ENCODE measurements around the gene NSDHL.

NSDHL gene

DNA sequence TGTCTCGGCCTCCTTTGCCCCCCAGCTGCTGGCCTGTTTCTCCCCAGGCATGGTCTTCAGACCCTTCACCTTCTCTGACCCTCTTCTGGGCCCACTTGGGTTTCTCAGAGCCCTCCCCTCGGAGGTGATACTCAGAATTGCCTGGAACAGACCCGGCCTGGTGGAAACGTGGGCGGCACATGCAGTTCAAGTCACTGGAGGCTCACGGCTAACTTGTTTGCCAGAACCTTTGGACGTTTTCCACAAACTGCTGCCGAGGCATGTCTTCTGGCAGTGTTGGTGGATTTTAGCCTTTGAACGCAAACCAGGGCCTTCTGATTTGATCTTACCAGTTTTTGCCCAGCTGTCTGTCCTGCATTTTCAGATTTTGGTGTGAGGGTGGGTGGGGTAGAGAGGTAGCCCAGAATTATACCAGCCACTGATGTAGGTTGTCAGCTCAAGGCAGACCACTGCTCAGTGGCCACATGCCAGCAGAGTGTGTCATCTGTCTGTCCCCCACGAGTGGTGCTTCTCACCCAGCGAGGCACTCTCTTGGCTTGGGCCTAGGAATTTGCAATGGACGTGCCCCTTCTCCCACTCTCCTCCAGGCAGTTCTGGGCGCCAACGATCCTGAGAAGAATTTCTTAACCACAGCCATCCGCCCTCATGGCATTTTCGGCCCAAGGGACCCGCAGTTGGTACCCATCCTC lies 34.5 kb downstream of the NSDHL start:
- Histone ChIP-seq H3K9ac (ENCODE audit: low read length) (no peak overlapping the region), H2AK5ac (ENCODE audit: low read length) (no peak overlapping the region), H3K4me2 (ENCODE audit: low read length) (no peak overlapping the region), H3K79me1 (ENCODE audit: low read length) (no peaks in the 10 kb centered on the region), H3K23ac (ENCODE audit: low read length) (no peak overlapping the region), H3K18ac (ENCODE audit: low read length) (no peak overlapping the region), H2BK12ac (ENCODE audit: low read length) (no peak overlapping the region), H2BK5ac (ENCODE audit: low read depth, low read length, poor library complexity) (no peak overlapping the region), H4K12ac (ENCODE audit: low read depth, low read length) (no peak overlapping the region), H4K91ac (ENCODE audit: low read depth, low read length) (no peak overlapping the region), H2AFZ (ENCODE audit: insufficient read depth, low read length, poor library complexity) (no peak overlapping the region), H3K4me3 (ENCODE audit: low read depth, low read length) (no peak overlapping the region), H4K8ac (ENCODE audit: low read depth, low read length) (no peak overlapping the region), H3K9me3 (ENCODE audit: insufficient read depth, low read depth, low read length) (no peaks in the 10 kb centered on the region), H3K79me2 (ENCODE audit: control insufficient read depth, insufficient read depth, low read length, poor library complexity) (no peaks in the 10 kb centered on the region), H3K4me1 (ENCODE audit: control insufficient read depth in 1 of 2, insufficient read depth in 2 of 2, low read length in 2 of 2) (no peaks in the 10 kb centered on the region), H3K27ac (ENCODE audit: low read depth, low read length) (no peak overlapping the region), H2BK120ac (ENCODE audit: insufficient read depth, low read length, poor library complexity) (no peak overlapping the region), H3K4ac (ENCODE audit: low read depth, low read length) (no peak overlapping the region), H3K27me3 (ENCODE audit: insufficient read depth, low read length) (no peaks in the 10 kb centered on the region), H3K14ac (ENCODE audit: low read length) (no peak overlapping the region), H3K36me3 (ENCODE audit: control insufficient read depth in 1 of 2, insufficient read depth in 2 of 2, low read length in 2 of 2) (peaks cover 57 to 66% of the 10 kb centered on the region in 2 experiments)
- no CpG with 5 or more reads among the region's 17 CpGs for WGBS (ENCODE audit: extremely low coverage, insufficient coverage, insufficient read length)
- DNase-seq = no peak

DNA sequence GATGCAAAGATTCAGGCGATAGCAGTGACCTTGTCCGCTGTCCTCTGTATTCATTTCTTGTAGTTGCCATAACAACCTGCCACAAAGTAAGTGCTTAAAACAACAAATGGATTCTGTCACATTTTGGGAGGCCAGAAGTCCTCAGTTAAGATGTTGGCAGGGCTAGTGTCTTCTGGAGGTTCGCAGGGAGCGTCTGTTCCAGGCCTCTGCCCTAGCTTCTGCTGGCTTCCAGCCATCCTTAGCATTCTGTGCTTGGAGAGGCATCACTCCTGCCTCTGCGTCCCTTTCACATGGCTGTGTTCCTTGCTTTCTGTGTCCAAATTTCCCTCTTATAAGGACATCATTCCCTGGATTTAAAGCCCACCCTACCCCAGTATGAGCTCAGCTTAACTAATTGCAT lies 35.5 kb downstream of the NSDHL start:
- Histone ChIP-seq H3K79me1 (ENCODE audit: low read length) (no peaks in the 10 kb centered on the region), H3K14ac (ENCODE audit: low read length) (no peak overlapping the region), H2BK120ac (ENCODE audit: insufficient read depth, low read length, poor library complexity) (no peak overlapping the region), H3K23ac (ENCODE audit: low read length) (no peak overlapping the region), H3K27me3 (ENCODE audit: insufficient read depth, low read length) (no peaks in the 10 kb centered on the region), H4K8ac (ENCODE audit: low read depth, low read length) (no peak overlapping the region), H3K4me1 (ENCODE audit: control insufficient read depth in 1 of 2, insufficient read depth in 2 of 2, low read length in 2 of 2) (no peaks in the 10 kb centered on the region), H2AFZ (ENCODE audit: insufficient read depth, low read length, poor library complexity) (no peak overlapping the region), H3K9ac (ENCODE audit: low read length) (no peak overlapping the region), H3K18ac (ENCODE audit: low read length) (no peak overlapping the region), H3K9me3 (ENCODE audit: insufficient read depth, low read depth, low read length) (no peaks in the 10 kb centered on the region), H3K4me2 (ENCODE audit: low read length) (no peak overlapping the region), H3K36me3 (ENCODE audit: control insufficient read depth in 1 of 2, insufficient read depth in 2 of 2, low read length in 2 of 2) (peaks cover 60 to 72% of the 10 kb centered on the region in 2 experiments), H2BK5ac (ENCODE audit: low read depth, low read length, poor library complexity) (no peak overlapping the region), H3K27ac (ENCODE audit: low read depth, low read length) (no peak overlapping the region), H3K4ac (ENCODE audit: low read depth, low read length) (no peak overlapping the region), H4K91ac (ENCODE audit: low read depth, low read length) (no peak overlapping the region), H2AK5ac (ENCODE audit: low read length) (no peak overlapping the region), H3K79me2 (ENCODE audit: control insufficient read depth, insufficient read depth, low read length, poor library complexity) (no peaks in the 10 kb centered on the region), H3K4me3 (ENCODE audit: low read depth, low read length) (no peak overlapping the region), H2BK12ac (ENCODE audit: low read length) (no peak overlapping the region), H4K12ac (ENCODE audit: low read depth, low read length) (no peak overlapping the region)
- no CpG with 5 or more reads among the region's 5 CpGs for WGBS (ENCODE audit: extremely low coverage, insufficient coverage, insufficient read length)
- no peak for DNase-seq

DNA sequence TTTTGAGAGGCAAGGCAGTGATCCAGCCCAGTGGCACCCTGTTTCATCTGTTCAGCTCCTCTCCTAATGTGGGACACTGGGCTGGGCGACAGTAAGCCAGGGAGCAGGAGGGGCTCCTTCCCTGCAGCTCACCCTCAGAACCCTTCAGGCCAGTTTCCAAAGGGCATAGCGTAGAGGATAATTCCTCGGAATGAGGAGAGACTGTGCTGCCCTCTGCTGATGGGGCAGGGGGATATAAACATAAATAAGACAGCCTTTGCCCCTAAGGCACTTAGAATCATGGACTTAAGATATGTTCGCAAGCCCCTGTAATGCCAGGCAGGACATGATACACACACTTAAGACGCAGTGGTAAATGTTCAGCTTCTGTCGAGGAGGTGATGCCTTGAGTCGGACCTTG lies 39.1 kb downstream of the NSDHL start:
- no peak overlapping the region for H3K4ac ChIP-seq (ENCODE audit: low read depth, low read length)
- H3K14ac ChIP-seq (ENCODE audit: low read length) = no peak overlapping the region
- no peak overlapping the region for H3K23ac ChIP-seq (ENCODE audit: low read length)
- no peaks in the 10 kb centered on the region for H3K4me1 ChIP-seq (ENCODE audit: control insufficient read depth in 1 of 2, insufficient read depth in 2 of 2, low read length in 2 of 2)
- H4K8ac ChIP-seq (ENCODE audit: low read depth, low read length) = no peak overlapping the region
- no peak overlapping the region for H2BK5ac ChIP-seq (ENCODE audit: low read depth, low read length, poor library complexity)
- no peak overlapping the region for H3K4me3 ChIP-seq (ENCODE audit: low read depth, low read length)
- H3K36me3 ChIP-seq (ENCODE audit: control insufficient read depth in 1 of 2, insufficient read depth in 2 of 2, low read length in 2 of 2) = peaks cover 44 to 55% of the 10 kb centered on the region in 2 experiments
- no peaks in the 10 kb centered on the region for H3K9me3 ChIP-seq (ENCODE audit: insufficient read depth, low read depth, low read length)
- H2AK5ac ChIP-seq (ENCODE audit: low read length) = no peak overlapping the region
- no peaks in the 10 kb centered on the region for H3K27me3 ChIP-seq (ENCODE audit: insufficient read depth, low read length)
- no peak for DNase-seq
- no peak overlapping the region for H3K9ac ChIP-seq (ENCODE audit: low read length)
- no peak overlapping the region for H3K4me2 ChIP-seq (ENCODE audit: low read length)
- H3K79me2 ChIP-seq (ENCODE audit: control insufficient read depth, insufficient read depth, low read length, poor library complexity) = no peaks in the 10 kb centered on the region
- H2AFZ ChIP-seq (ENCODE audit: insufficient read depth, low read length, poor library complexity) = no peak overlapping the region
- no peak overlapping the region for H4K12ac ChIP-seq (ENCODE audit: low read depth, low read length)
- WGBS (ENCODE audit: extremely low coverage, insufficient coverage, insufficient read length) = no CpG with 5 or more reads among the region's 7 CpGs
- no peak overlapping the region for H3K18ac ChIP-seq (ENCODE audit: low read length)
- no peak overlapping the region for H4K91ac ChIP-seq (ENCODE audit: low read depth, low read length)
- no peaks in the 10 kb centered on the region for H3K79me1 ChIP-seq (ENCODE audit: low read length)
- H2BK120ac ChIP-seq (ENCODE audit: insufficient read depth, low read length, poor library complexity) = no peak overlapping the region
- no peak overlapping the region for H2BK12ac ChIP-seq (ENCODE audit: low read length)
- H3K27ac ChIP-seq (ENCODE audit: low read depth, low read length) = no peak overlapping the region

DNA sequence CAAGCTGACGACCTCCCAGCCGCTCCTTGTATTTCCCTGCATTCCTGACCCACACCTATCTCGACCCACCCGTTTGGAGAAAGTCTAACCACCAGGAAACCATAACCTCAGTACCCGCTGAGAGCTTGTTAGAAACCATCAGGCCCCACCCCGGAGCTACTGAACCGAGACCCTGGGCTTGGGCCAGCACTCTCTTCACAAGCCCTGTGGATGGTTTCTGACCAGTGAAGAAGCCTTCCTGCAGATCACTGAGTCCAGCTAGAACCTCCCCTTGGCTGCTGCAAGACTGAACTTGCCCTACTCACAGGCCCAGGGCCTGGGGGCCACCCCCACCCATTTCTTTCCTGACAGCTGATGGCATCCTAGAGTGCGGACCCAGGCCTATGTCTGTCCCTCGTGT lies 40.4 kb downstream of the NSDHL start:
- Histone ChIP-seq H3K79me2 (ENCODE audit: control insufficient read depth, insufficient read depth, low read length, poor library complexity) (no peaks in the 10 kb centered on the region), H4K12ac (ENCODE audit: low read depth, low read length) (no peak overlapping the region), H3K36me3 (ENCODE audit: control insufficient read depth in 1 of 2, insufficient read depth in 2 of 2, low read length in 2 of 2) (peaks cover 32 to 42% of the 10 kb centered on the region in 2 experiments), H3K4me3 (ENCODE audit: low read depth, low read length) (no peak overlapping the region), H3K23ac (ENCODE audit: low read length) (no peak overlapping the region), H2AFZ (ENCODE audit: insufficient read depth, low read length, poor library complexity) (no peak overlapping the region), H3K27ac (ENCODE audit: low read depth, low read length) (no peak overlapping the region), H3K18ac (ENCODE audit: low read length) (no peak overlapping the region), H3K4me2 (ENCODE audit: low read length) (no peak overlapping the region), H3K9me3 (ENCODE audit: insufficient read depth, low read depth, low read length) (no peaks in the 10 kb centered on the region), H3K27me3 (ENCODE audit: insufficient read depth, low read length) (no peaks in the 10 kb centered on the region), H3K14ac (ENCODE audit: low read length) (no peak overlapping the region), H2BK12ac (ENCODE audit: low read length) (no peak overlapping the region), H2BK120ac (ENCODE audit: insufficient read depth, low read length, poor library complexity) (no peak overlapping the region), H2AK5ac (ENCODE audit: low read length) (no peak overlapping the region), H2BK5ac (ENCODE audit: low read depth, low read length, poor library complexity) (no peak overlapping the region), H4K8ac (ENCODE audit: low read depth, low read length) (no peak overlapping the region), H3K79me1 (ENCODE audit: low read length) (no peaks in the 10 kb centered on the region), H3K9ac (ENCODE audit: low read length) (no peak overlapping the region), H4K91ac (ENCODE audit: low read depth, low read length) (no peak overlapping the region), H3K4ac (ENCODE audit: low read depth, low read length) (no peak overlapping the region), H3K4me1 (ENCODE audit: control insufficient read depth in 1 of 2, insufficient read depth in 2 of 2, low read length in 2 of 2) (no peaks in the 10 kb centered on the region)
- WGBS (ENCODE audit: extremely low coverage, insufficient coverage, insufficient read length) = no CpG with 5 or more reads among the region's 9 CpGs
- DNase-seq = no peak
